GM12873 (cell line): Measurements from ENCODE around the gene COBL.

Source experiments
- TF ChIP-seq, protein P1 (sequence below): IDR thresholded peaks from 2 replicates; pipeline ENCODE4 v1.5.1; 2012; ENCODE audit warnings: low read depth, mild to moderate bottlenecking, moderate library complexity, low read length, control low read depth; ENCODE audit not compliant: insufficient read depth; ENCODE audit errors: missing control alignments

COBL gene

GRCh38 chr7:50988988-50989387, 327.6 kb downstream of the COBL start:
- TF ChIP-seq, protein P1, sequence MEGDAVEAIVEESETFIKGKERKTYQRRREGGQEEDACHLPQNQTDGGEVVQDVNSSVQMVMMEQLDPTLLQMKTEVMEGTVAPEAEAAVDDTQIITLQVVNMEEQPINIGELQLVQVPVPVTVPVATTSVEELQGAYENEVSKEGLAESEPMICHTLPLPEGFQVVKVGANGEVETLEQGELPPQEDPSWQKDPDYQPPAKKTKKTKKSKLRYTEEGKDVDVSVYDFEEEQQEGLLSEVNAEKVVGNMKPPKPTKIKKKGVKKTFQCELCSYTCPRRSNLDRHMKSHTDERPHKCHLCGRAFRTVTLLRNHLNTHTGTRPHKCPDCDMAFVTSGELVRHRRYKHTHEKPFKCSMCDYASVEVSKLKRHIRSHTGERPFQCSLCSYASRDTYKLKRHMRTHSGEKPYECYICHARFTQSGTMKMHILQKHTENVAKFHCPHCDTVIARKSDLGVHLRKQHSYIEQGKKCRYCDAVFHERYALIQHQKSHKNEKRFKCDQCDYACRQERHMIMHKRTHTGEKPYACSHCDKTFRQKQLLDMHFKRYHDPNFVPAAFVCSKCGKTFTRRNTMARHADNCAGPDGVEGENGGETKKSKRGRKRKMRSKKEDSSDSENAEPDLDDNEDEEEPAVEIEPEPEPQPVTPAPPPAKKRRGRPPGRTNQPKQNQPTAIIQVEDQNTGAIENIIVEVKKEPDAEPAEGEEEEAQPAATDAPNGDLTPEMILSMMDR: no peak

- TF ChIP-seq, protein P1: no peak
Observed at GRCh38 chr7:50988465-50988864, 328.1 kb downstream of the COBL start.

DNA sequence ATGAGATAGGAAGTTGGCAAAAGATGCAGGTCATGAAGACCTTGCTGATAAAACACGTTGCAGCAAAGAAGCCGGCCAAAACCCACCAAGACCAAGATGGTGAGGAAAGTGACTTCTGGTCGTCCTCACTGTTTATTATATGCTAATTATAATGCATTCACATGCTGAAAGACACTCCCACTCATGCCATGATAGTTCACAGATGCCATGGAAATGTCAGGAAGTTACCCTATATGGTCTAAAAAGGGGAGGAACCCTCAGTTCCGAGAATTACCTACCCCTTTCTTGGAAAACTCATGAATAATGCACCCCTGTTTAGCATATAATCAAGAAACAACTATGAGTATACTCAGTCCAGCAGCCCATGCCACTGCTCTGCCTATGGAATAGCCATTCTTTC, 331.5 kb downstream of the COBL start:
- TF ChIP-seq, protein P1: no peak

GRCh38 chr7:50983850-50984249, 332.8 kb downstream of the COBL start:
- TF ChIP-seq, protein P1: no peak

- TF ChIP-seq, protein P1: no peak
Observed at GRCh38 chr7:50982626-50983025, 334.0 kb downstream of the COBL start.

DNA sequence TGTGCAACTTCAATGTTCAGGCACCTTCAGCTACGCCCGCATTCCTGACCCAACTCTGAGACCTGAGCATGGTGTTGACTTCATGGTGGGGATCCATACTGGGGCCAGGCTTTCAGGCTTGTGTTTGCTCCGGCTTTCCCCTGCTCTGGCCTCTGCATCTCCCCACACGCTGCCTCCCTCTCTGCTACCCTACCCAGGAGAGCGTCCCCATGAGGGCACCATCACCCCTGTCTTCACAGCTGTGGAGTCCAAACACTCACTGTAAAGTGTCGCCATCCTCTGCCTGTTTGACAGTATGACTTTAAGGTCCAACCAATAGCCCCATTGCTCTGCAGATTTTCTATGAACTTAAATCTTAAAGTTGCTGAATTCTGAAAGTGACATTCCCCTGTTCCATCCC, 334.9 kb downstream of the COBL start:
- TF ChIP-seq, protein P1: no peak

- TF ChIP-seq, protein P1: no peak
Observed at GRCh38 chr7:50980411-50980810, 336.2 kb downstream of the COBL start.
